H1 (cell line): ENCODE results near the gene CRAT. TPM values are rescaled to one million over a fixed set of nuclear protein-coding genes. Genes with fewer than 3 reads are reported as not detected.

ENCODE experiments used
- CTCF ChIA-PET: fragments of 300-600 bp; sonication (Branson Sonifier 250); formaldehyde crosslinking; loops from one replicate; lab custom pipeline; 2021; ENCODE audit not compliant: partially characterized antibody; lab: Charles Lee
- POLR2A ChIA-PET: fragments of 300-600 bp; sonication (Branson Sonifier 250); formaldehyde crosslinking; loops from one replicate; lab custom pipeline; 2021; ENCODE audit warnings: inconsistent platforms; ENCODE audit not compliant: partially characterized antibody; lab: Charles Lee
- DNase-seq, 2 experiments: peaks; one replicate each; pipeline versions ENCODE4 v3.0.0 to v3.0.0-alpha.2; 2010 to 2022; ENCODE audit warnings: low spot score in 2 of 2, low read depth in 1 of 2, mixed read lengths in 1 of 2
- FAIRE-seq: peaks from 2 replicates; lab custom pipeline; 2011; peaks lifted over from hg19 to GRCh38; lab: Jason Lieb, UNC
- H2AFZ ChIP-seq: 2 replicates; pipeline ENCODE4 v1.8.1; 2012; ENCODE audit warnings: low read length, inconsistent platforms
- H2AK5ac ChIP-seq: 2 replicates; pipeline ENCODE4 v1.6.1; 2013; ENCODE audit warnings: low read depth, low read length
- H2BK120ac ChIP-seq: replicated peaks from 2 replicates; pipeline ENCODE3; 2013; ENCODE audit warnings: low read depth, low read length, inconsistent platforms
- H2BK12ac ChIP-seq: 2 replicates; pipeline ENCODE4 v1.6.1; 2013; ENCODE audit warnings: low read depth, low read length
- H2BK15ac ChIP-seq: 2 replicates; pipeline ENCODE4 v1.6.1; 2013; ENCODE audit warnings: low read length
- H2BK20ac ChIP-seq: 2 replicates; pipeline ENCODE4 v1.6.1; 2013; ENCODE audit warnings: low read length
- H2BK5ac ChIP-seq: 2 replicates; pipeline ENCODE4 v1.6.1; 2013; ENCODE audit warnings: low read depth, low read length
- H3K14ac ChIP-seq: 2 replicates; pipeline ENCODE4 v1.6.1; 2013; ENCODE audit warnings: inconsistent platforms; ENCODE audit not compliant: insufficient read length
- H3K18ac ChIP-seq: 2 replicates; pipeline ENCODE4 v1.6.1; 2013; ENCODE audit warnings: low read length; ENCODE audit errors: extremely low read depth
- H3K23ac ChIP-seq: 2 replicates; pipeline ENCODE4 v1.6.1; 2013; ENCODE audit warnings: inconsistent platforms; ENCODE audit not compliant: insufficient read length
- H3K23me2 ChIP-seq: 2 replicates; pipeline ENCODE4 v1.6.1; 2013; ENCODE audit warnings: low read depth, low read length
- H3K27ac ChIP-seq: 2 replicates; pipeline ENCODE4 v1.6.1; 2011; ENCODE audit warnings: low read depth, low read length, inconsistent platforms
- H3K27me3 ChIP-seq, 4 experiments: replicated peaks in 1 of 4; 1 replicate in 1 of 4; 2 replicates in 3 of 4; pipeline versions ENCODE4 v1.6.1 to v1.8.1; 2011 to 2013; ENCODE audit warnings: low read length in 3 of 4, mild to moderate bottlenecking in 3 of 4, inconsistent platforms in 2 of 4, mixed read lengths in 2 of 4, moderate library complexity in 1 of 4; ENCODE audit not compliant: control insufficient read depth in 3 of 4, insufficient read depth in 3 of 4; ENCODE audit errors: extremely low read depth in 1 of 4
- H3K36me3 ChIP-seq, 4 experiments: 2 replicates each; pipeline versions ENCODE4 v1.6.1 to v1.8.1; 2011 to 2013; ENCODE audit warnings: mild to moderate bottlenecking in 4 of 4, low read length in 3 of 4, moderate library complexity in 2 of 4, control low read depth in 1 of 4, inconsistent platforms in 1 of 4; ENCODE audit not compliant: insufficient read depth in 4 of 4, control insufficient read depth in 2 of 4
- H3K4ac ChIP-seq: replicated peaks from 2 replicates; pipeline ENCODE3; 2013; ENCODE audit warnings: low read length, low read depth, mixed read lengths, inconsistent platforms; ENCODE audit not compliant: insufficient read length
- H3K4me1 ChIP-seq, 4 experiments: replicated peaks in 1 of 4; 1 replicate in 1 of 4; 2 replicates in 3 of 4; pipeline versions ENCODE4 v1.6.1 to v1.8.1; 2011 to 2013; ENCODE audit warnings: low read length in 3 of 4, inconsistent platforms in 2 of 4, mixed read lengths in 1 of 4; ENCODE audit not compliant: insufficient read depth in 4 of 4, control insufficient read depth in 3 of 4
- H3K4me2 ChIP-seq, 2 experiments: 2 replicates each; pipeline versions ENCODE4 v1.6.1 to v1.8.1; 2011 to 2013; ENCODE audit warnings: low read depth in 2 of 2, low read length in 2 of 2, control low read depth in 1 of 2, inconsistent platforms in 1 of 2, mild to moderate bottlenecking in 1 of 2; ENCODE audit not compliant: insufficient read depth in 1 of 2
- H3K4me3 ChIP-seq, 4 experiments: fragments of 200-600, 300-600 bp in 1 of 4; sonication (generic), shearing (Covaris generic), sonication (Bioruptor Twin) in 1 of 4; 2 replicates each; pipeline versions ENCODE4 v1.5.1 to v1.8.1; 2011 to 2016; ENCODE audit warnings: low read length in 4 of 4, low read depth in 3 of 4, control low read depth in 2 of 4, inconsistent platforms in 2 of 4, mild to moderate bottlenecking in 2 of 4, mixed read lengths in 1 of 4, moderate library complexity in 1 of 4; ENCODE audit not compliant: insufficient read depth in 2 of 4; ENCODE audit errors: extremely low read depth in 1 of 4
- H3K56ac ChIP-seq: replicated peaks from 2 replicates; pipeline ENCODE3; 2013; ENCODE audit warnings: low read depth, mild to moderate bottlenecking, mixed read lengths, low read length, inconsistent platforms; ENCODE audit not compliant: insufficient read length
- H3K79me1 ChIP-seq: 2 replicates; pipeline ENCODE4 v1.6.1; 2013; ENCODE audit warnings: low read depth, low read length, control low read depth
- H3K79me2 ChIP-seq, 2 experiments: 2 replicates each; pipeline versions ENCODE4 v1.6.1 to v1.8.1; 2012 to 2013; ENCODE audit warnings: low read length in 2 of 2, mild to moderate bottlenecking in 2 of 2, inconsistent platforms in 1 of 2; ENCODE audit not compliant: insufficient read depth in 2 of 2, control insufficient read depth in 1 of 2
- H3K9ac ChIP-seq, 4 experiments: replicated peaks in 1 of 4; 1 replicate in 1 of 4; 2 replicates in 3 of 4; pipeline versions ENCODE4 v1.6.1 to v1.8.1; 2011 to 2013; ENCODE audit warnings: low read depth in 3 of 4, low read length in 3 of 4, control low read depth in 2 of 4, mild to moderate bottlenecking in 2 of 4, moderate library complexity in 2 of 4, inconsistent platforms in 1 of 4; ENCODE audit errors: extremely low read depth in 1 of 4
- H3K9me3 ChIP-seq, 2 experiments: 2 replicates each; pipeline versions ENCODE4 v1.6.1 to v1.8.1; 2012 to 2013; ENCODE audit warnings: mild to moderate bottlenecking in 2 of 2, moderate library complexity in 2 of 2, control low read depth in 1 of 2, inconsistent platforms in 1 of 2, low read depth in 1 of 2, low read length in 1 of 2, mixed read lengths in 1 of 2; ENCODE audit not compliant: insufficient read depth in 2 of 2
- H4K20me1 ChIP-seq, 2 experiments: replicated peaks in 1 of 2; 2 replicates each; pipeline versions ENCODE3 to v1.8.1; 2011 to 2013; ENCODE audit warnings: inconsistent platforms in 2 of 2, low read length in 2 of 2, mild to moderate bottlenecking in 1 of 2; ENCODE audit not compliant: insufficient read depth in 2 of 2, control insufficient read depth in 1 of 2
- H4K5ac ChIP-seq: 2 replicates; pipeline ENCODE4 v1.6.1; 2013; ENCODE audit warnings: low read length, low read depth, mixed read lengths, inconsistent platforms; ENCODE audit not compliant: insufficient read length
- H4K8ac ChIP-seq: 2 replicates; pipeline ENCODE4 v1.8.0; 2013; ENCODE audit warnings: mild to moderate bottlenecking, moderate library complexity, low read length, inconsistent platforms; ENCODE audit not compliant: insufficient read depth; ENCODE audit errors: extremely low read depth
- H4K91ac ChIP-seq: replicated peaks from 2 replicates; pipeline ENCODE3; 2013; ENCODE audit warnings: low read length, mixed read lengths, inconsistent platforms; ENCODE audit not compliant: insufficient read length
- CHD1 ChIP-seq: IDR thresholded peaks from 2 replicates; pipeline ENCODE4 v1.6.1; 2012; ENCODE audit warnings: low read depth, low read length, improper control_type of control experiment
- CREB1 ChIP-seq: IDR thresholded peaks from 2 replicates; pipeline ENCODE4 v1.6.1; 2012; ENCODE audit warnings: inconsistent platforms
- HDAC2 ChIP-seq, 2 experiments: fragments of 300-600 bp in 1 of 2; sonication (generic) in 1 of 2; IDR thresholded peaks; 2 replicates each; pipeline ENCODE4 v1.6.1; 2011 to 2012; ENCODE audit warnings: low read depth in 2 of 2, low read length in 2 of 2, mild to moderate bottlenecking in 2 of 2, moderate library complexity in 2 of 2, borderline replicate concordance in 1 of 2, inconsistent platforms in 1 of 2
- JUND ChIP-seq: IDR thresholded peaks from 2 replicates; pipeline ENCODE4 v1.6.1; 2011; ENCODE audit warnings: mild to moderate bottlenecking, improper control_type of control experiment, low read length
- KDM5A ChIP-seq: fragments of 200-600 bp; IDR thresholded peaks from 2 replicates; pipeline ENCODE4 v1.7.1; 2012; ENCODE audit warnings: mild to moderate bottlenecking, low read length, inconsistent platforms, mixed read lengths
- SAP30 ChIP-seq: fragments of 300-600 bp; sonication (generic); IDR thresholded peaks from 2 replicates; pipeline ENCODE4 v1.7.1; 2012; ENCODE audit warnings: low read length, moderate library complexity, mild to moderate bottlenecking, inconsistent platforms; ENCODE audit not compliant: insufficient read depth, insufficient replicate concordance
- SIN3A ChIP-seq, 2 experiments: IDR thresholded peaks in 1 of 2; conservative IDR thresholded peaks in 1 of 2; 2 replicates each; pipeline ENCODE4 v1.6.1; 2011 to 2012; ENCODE audit warnings: low read length in 2 of 2, improper control_type of control experiment in 1 of 2, low read depth in 1 of 2, mild to moderate bottlenecking in 1 of 2
- SP1 ChIP-seq: IDR thresholded peaks from 2 replicates; pipeline ENCODE4 v1.6.1; 2011; ENCODE audit warnings: low read depth, low read length
- WGBS, 2 experiments: shearing (Covaris generic) in 1 of 2; methylation state at CpG; one replicate each; pipeline versions ENCODE4 v1.1.6 to v1.1.7; 2013 to 2015; ENCODE audit warnings: low lambda C conversion rate in 2 of 2, mixed read lengths in 2 of 2, inconsistent platforms in 1 of 2, low coverage in 1 of 2, missing lambda C conversion rate in 1 of 2; ENCODE audit not compliant: insufficient replicate concordance in 2 of 2, insufficient coverage in 1 of 2, insufficient read length in 1 of 2; ENCODE audit errors: extremely low coverage in 1 of 2, missing lambda C conversion rate in 1 of 2; 5-methylcytosine and 5-hydroxymethylcytosine counted together
- polyA plus RNA-seq, 7 experiments: library from polyadenylated mRNA; depleted of rRNA in 3 of 7; stranded (reverse) in 5 of 7; unstranded in 2 of 7; fragments of >200 nt in 5 of 7; fragments of 200-250 nt in 2 of 7; gene quantifications; 1 replicate in 5 of 7; 2 replicates in 1 of 7; 4 replicates in 1 of 7; pipeline versions ENCODE4 v1.2.1 to v1.2.3, GENCODE V29; 2011 to 2013; ENCODE audit warnings: missing spikeins in 2 of 7, mixed read lengths in 2 of 7
- total RNA-seq: library from RNA; stranded (reverse); fragmentation: NEBNext Ultra II Directional; extraction: Animal tissue kit (Norgen Biotek cat#: 25700); gene quantifications from 2 replicates; pipeline ENCODE4 v1.2.1, GENCODE V29; 2021
- TF ChIP-seq, protein P1 (sequence below): IDR thresholded peaks from 2 replicates; pipeline ENCODE4 v1.6.1; 2012; ENCODE audit warnings: inconsistent platforms

CRAT gene
- total and polyA plus RNA-seq, 2 of the 8 experiments (the other 6 are each of a cell fraction or from before 2014, with no cell fraction given) = 8.2 to 17.3 TPM

DNA sequence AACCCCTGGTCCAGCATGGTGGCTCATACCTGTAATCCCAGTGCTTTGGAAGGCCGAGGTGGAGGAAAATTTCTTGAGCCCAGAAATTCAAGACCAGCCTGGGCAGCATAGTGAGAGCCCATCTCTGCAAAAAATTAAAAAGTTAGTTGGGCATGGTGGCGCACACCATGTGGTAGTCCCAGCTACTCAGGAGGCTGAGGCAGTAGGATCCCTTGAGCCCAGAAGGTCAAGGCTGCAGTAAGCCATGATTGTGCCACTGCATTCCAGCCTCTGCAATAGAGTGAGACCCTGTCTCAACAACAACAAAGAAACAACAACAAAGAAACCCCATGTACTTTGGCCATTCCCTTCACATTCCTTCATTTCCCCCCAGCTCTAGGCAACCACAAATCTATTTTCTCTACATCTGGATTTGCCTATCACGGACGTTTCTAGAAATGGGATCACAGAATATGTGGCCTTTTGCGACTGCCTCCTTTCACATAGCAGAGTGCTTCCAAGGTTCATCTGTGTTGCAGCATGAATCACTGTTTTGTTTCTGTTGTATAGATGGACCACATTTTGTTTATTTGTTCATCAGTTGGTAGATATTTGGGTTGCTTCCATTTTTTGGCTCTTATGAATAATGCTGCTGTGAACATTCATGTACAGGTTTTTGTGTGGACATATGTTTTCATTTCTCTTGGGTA is 56.3 kb downstream of the CRAT start:
- FAIRE-seq = no peak
- Histone ChIP-seq H3K9me3 (no peaks in the 10 kb centered on the region), H3K4me3 (no peak overlapping the region), H3K4ac (no peak overlapping the region), H3K79me2 (no peaks in the 10 kb centered on the region), H2AK5ac (no peak overlapping the region), H4K5ac (no peak overlapping the region), H4K91ac (no peak overlapping the region), H3K56ac (no peak overlapping the region), H2AFZ (no peak overlapping the region), H2BK120ac (no peak overlapping the region), H2BK20ac (no peak overlapping the region), H3K18ac (no peak overlapping the region), H3K27ac (no peak overlapping the region), H2BK12ac (no peak overlapping the region), H2BK15ac (no peak overlapping the region), H3K36me3 (peaks cover 2 to 13% (median 7%) of the 10 kb centered on the region in 4 experiments; a peak in 7 of 8 replicates), H3K23me2 (no peaks in the 10 kb centered on the region), H3K9ac (no peak overlapping the region), H4K8ac (no peak overlapping the region), H3K4me2 (no peak overlapping the region), H3K79me1 (no peaks in the 10 kb centered on the region), H4K20me1 (peaks cover 0 to 2% of the 10 kb centered on the region in 2 experiments), H2BK5ac (no peak overlapping the region), H3K14ac (no peak overlapping the region), H3K4me1 (no peaks in the 10 kb centered on the region), H3K23ac (no peak overlapping the region), H3K27me3 (no peaks in the 10 kb centered on the region)
- DNase-seq = no peak
- WGBS, 2 experiments = 95% methylated on average over 5 of the region's 5 CpGs; no CpG with 5 or more reads in 1 of the 2 experiments
- ChIA-PET CTCF (interaction anchor here (0.9 to 1.7 kb wide), 2 partner anchors 16 to 25 kb away, joined by 3 to 6 read pairs; no protein-coding TSS in a partner anchor), POLR2A (no interaction called here)
- TF ChIP-seq KDM5A = no peak
- no peak for TF ChIP-seq CREB1
- no peak for TF ChIP-seq CHD1
- no peak for TF ChIP-seq SIN3A (conservative IDR thresholded peaks at IDR 0.05 in 1 of 2, IDR thresholded peaks at IDR 0.05 in 1 of 2; ENCODE audit: low read depth in 1 of 2, low read length in 2 of 2)
- TF ChIP-seq, protein P1, sequence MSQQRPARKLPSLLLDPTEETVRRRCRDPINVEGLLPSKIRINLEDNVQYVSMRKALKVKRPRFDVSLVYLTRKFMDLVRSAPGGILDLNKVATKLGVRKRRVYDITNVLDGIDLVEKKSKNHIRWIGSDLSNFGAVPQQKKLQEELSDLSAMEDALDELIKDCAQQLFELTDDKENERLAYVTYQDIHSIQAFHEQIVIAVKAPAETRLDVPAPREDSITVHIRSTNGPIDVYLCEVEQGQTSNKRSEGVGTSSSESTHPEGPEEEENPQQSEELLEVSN = no peak
- no peak for TF ChIP-seq SAP30
- TF ChIP-seq SP1 = no peak
- no peak for TF ChIP-seq HDAC2 (IDR thresholded peaks at IDR 0.05; ENCODE audit: borderline replicate concordance in 1 of 2, low read depth in 2 of 2, low read length in 2 of 2)
- TF ChIP-seq JUND = no peak
